ENCODE data around the gene VPS52. TPM values are rescaled to one million over a fixed set of nuclear protein-coding genes. Genes with fewer than 3 reads are reported as not detected.

VPS52 gene
- total RNA-seq, 1 experiment from 2014 or later = 47.1 TPM

GRCh38 chr6:33202799-33203198, 68.9 kb downstream of the VPS52 start:
- Histone ChIP-seq H3K4me1 (ENCODE audit: insufficient read depth, low read length) (peaks cover 15% of the 10 kb centered on the region; the same call in 1 of the 2 replicates), H4K5ac (ENCODE audit: insufficient read length, low read depth, low read length) (no peak overlapping the region), H3K23ac (ENCODE audit: insufficient read length, low read depth, low read length) (no peak overlapping the region), H3K4me2 (ENCODE audit: insufficient read depth, insufficient read length, low read length) (no peak overlapping the region), H3K18ac (ENCODE audit: insufficient read length, low read depth, low read length) (no peak overlapping the region), H4K91ac (ENCODE audit: insufficient read length, low read depth, low read length) (no peak overlapping the region), H2BK12ac (ENCODE audit: insufficient read length, low read depth, low read length) (no peak overlapping the region), H3K79me1 (ENCODE audit: insufficient read depth, low read depth, low read length, poor library complexity, severe bottlenecking) (no peaks in the 10 kb centered on the region), H2AK5ac (ENCODE audit: insufficient read length, low read length) (no peak overlapping the region), H3K27me3 (ENCODE audit: insufficient read depth, low read length) (peaks cover 23% of the 10 kb centered on the region; the same call in 1 of the 2 replicates), H2BK15ac (ENCODE audit: low read depth, low read length) (no peak overlapping the region), H3K4ac (ENCODE audit: low read depth, low read length) (no peak overlapping the region), H4K8ac (replicated peaks; ENCODE audit: insufficient read length, low read depth, low read length) (no peak overlapping the region), H3K23me2 (ENCODE audit: insufficient read length, low read depth, low read length, poor library complexity, severe bottlenecking) (peaks cover 23% of the 10 kb centered on the region), H3K9me3 (ENCODE audit: control insufficient read depth, low read depth, low read length) (no peaks in the 10 kb centered on the region), H3K27ac (ENCODE audit: insufficient read length, low read depth, low read length) (no peak overlapping the region), H2BK20ac (ENCODE audit: low read depth, low read length, poor library complexity, severe bottlenecking) (no peak overlapping the region), H2BK5ac (ENCODE audit: insufficient read length, low read length) (no peak overlapping the region), H3K14ac (ENCODE audit: insufficient read depth, low read length) (no peak overlapping the region), H2AFZ (ENCODE audit: low read length) (no peak overlapping the region), H3K79me2 (ENCODE audit: insufficient read depth, low read length) (peaks cover 4% of the 10 kb centered on the region; the same call in 1 of the 2 replicates), H2BK120ac (ENCODE audit: low read depth, low read length, poor library complexity, severe bottlenecking) (no peak overlapping the region), H3T11ph (ENCODE audit: low read length) (no peak overlapping the region), H3K56ac (ENCODE audit: insufficient read length, low read depth, low read length) (no peak overlapping the region), H4K20me1 (ENCODE audit: control insufficient read depth, insufficient read depth, insufficient read length) (no peaks in the 10 kb centered on the region), H3K9ac (ENCODE audit: extremely low read depth, insufficient read length, low read length) (no peak overlapping the region)
- Mint-ChIP-seq H3K9me3 (no peaks in the 10 kb centered on the region; a peak in 1 of 5 replicates), H3K4me3 (peak overlapping the region; percentile 96 to 99), H3K4me1 (peaks cover 47 to 60% of the 10 kb centered on the region in 2 experiments), H3K27me3 (ENCODE audit: low read depth) (peaks cover 29% of the 10 kb centered on the region), H3K36me3 (ENCODE audit: insufficient read depth in 1 of 3, low read depth in 3 of 3) (peaks cover 25 to 34% (median 28%) of the 10 kb centered on the region in 3 experiments), H3K27ac (peak overlapping the region in 1 of 3 experiments; percentile 71; a peak in 1 of 7 replicates)
- TF ChIP-seq, protein P1, sequence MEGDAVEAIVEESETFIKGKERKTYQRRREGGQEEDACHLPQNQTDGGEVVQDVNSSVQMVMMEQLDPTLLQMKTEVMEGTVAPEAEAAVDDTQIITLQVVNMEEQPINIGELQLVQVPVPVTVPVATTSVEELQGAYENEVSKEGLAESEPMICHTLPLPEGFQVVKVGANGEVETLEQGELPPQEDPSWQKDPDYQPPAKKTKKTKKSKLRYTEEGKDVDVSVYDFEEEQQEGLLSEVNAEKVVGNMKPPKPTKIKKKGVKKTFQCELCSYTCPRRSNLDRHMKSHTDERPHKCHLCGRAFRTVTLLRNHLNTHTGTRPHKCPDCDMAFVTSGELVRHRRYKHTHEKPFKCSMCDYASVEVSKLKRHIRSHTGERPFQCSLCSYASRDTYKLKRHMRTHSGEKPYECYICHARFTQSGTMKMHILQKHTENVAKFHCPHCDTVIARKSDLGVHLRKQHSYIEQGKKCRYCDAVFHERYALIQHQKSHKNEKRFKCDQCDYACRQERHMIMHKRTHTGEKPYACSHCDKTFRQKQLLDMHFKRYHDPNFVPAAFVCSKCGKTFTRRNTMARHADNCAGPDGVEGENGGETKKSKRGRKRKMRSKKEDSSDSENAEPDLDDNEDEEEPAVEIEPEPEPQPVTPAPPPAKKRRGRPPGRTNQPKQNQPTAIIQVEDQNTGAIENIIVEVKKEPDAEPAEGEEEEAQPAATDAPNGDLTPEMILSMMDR (conservative IDR thresholded peaks at IDR 0.05) = no peak
- WGBS (ENCODE audit: extremely low coverage, insufficient read length, low lambda C conversion rate) = no CpG with 5 or more reads among the region's 6 CpGs
- DNase-seq = no peak
